Fibroblast of lung (primary cell): ENCODE data around the gene PLEKHH2. TPM values are rescaled to one million over a fixed set of nuclear protein-coding genes. Genes with fewer than 3 reads are reported as not detected.
A peak's percentile ranks its signal among the peaks of the same experiment; 100 is the strongest.
"Not testable (repeated sequence)": the region's sequence is repeated elsewhere in the genome, so short reads cannot be mapped to it uniquely, and the experiment has no call there.

Source experiments
- DNase-seq, 2 donors: peaks; one replicate each; pipeline versions ENCODE4 v3.0.0 to v3.0.0-alpha.2; 2010; ENCODE audit warnings: low read depth in 2 of 2
- H2AFZ ChIP-seq: 2 replicates; pipeline ENCODE4 v1.5.1; 2012; ENCODE audit warnings: low read length, control low read depth, inconsistent platforms
- H3K27ac ChIP-seq: 2 replicates; pipeline ENCODE4 v1.5.1; 2011; ENCODE audit warnings: low read length, control low read depth; ENCODE audit not compliant: insufficient read depth
- H3K27me3 ChIP-seq: 2 replicates; pipeline ENCODE4 v1.5.1; 2011; ENCODE audit warnings: mild to moderate bottlenecking, low read length; ENCODE audit not compliant: control insufficient read depth, insufficient read depth
- H3K36me3 ChIP-seq: 2 replicates; pipeline ENCODE4 v1.5.1; 2011; ENCODE audit warnings: low read length; ENCODE audit not compliant: control insufficient read depth, insufficient read depth
- H3K4me1 ChIP-seq: 2 replicates; pipeline ENCODE4 v1.5.1; 2011; ENCODE audit warnings: low read length; ENCODE audit not compliant: control insufficient read depth, insufficient read depth; ENCODE audit errors: extremely low read depth
- H3K4me2 ChIP-seq: 2 replicates; pipeline ENCODE4 v1.5.1; 2011; ENCODE audit warnings: low read length, control low read depth; ENCODE audit not compliant: insufficient read depth; ENCODE audit errors: extremely low read depth
- H3K4me3 ChIP-seq, 4 experiments: fragments of 200-600 bp in 1 of 4; sonication (generic) in 1 of 4; replicated peaks in 1 of 4; 2 replicates each; pipeline ENCODE4 v1.5.1; 2011 to 2016; ENCODE audit warnings: low read length in 4 of 4, low read depth in 3 of 4, mild to moderate bottlenecking in 3 of 4, control low read depth in 2 of 4, inconsistent platforms in 1 of 4, mixed read lengths in 1 of 4; ENCODE audit not compliant: insufficient read depth in 1 of 4; ENCODE audit errors: control extremely low read depth in 1 of 4
- H3K79me2 ChIP-seq: 2 replicates; pipeline ENCODE4 v1.5.1; 2012; ENCODE audit warnings: mild to moderate bottlenecking, low read length, inconsistent platforms; ENCODE audit not compliant: control insufficient read depth, insufficient read depth
- H3K9ac ChIP-seq: 2 replicates; pipeline ENCODE4 v1.5.1; 2011; ENCODE audit warnings: mild to moderate bottlenecking, low read length, control low read depth; ENCODE audit not compliant: insufficient read depth
- H3K9me3 ChIP-seq: 2 replicates; pipeline ENCODE4 v1.5.1; 2012; ENCODE audit warnings: low read depth, low read length; ENCODE audit not compliant: control insufficient read depth, insufficient read depth
- H4K20me1 ChIP-seq: 2 replicates; pipeline ENCODE4 v1.5.1; 2011; ENCODE audit warnings: low read length; ENCODE audit not compliant: control insufficient read depth, insufficient read depth; ENCODE audit errors: extremely low read depth
- CTCF ChIP-seq, 2 donors: IDR thresholded peaks in 1 of 2; conservative IDR thresholded peaks in 1 of 2; 1 replicate in 1 of 2; 2 replicates in 1 of 2; pipeline ENCODE4 v1.5.1; 2011 to 2012; ENCODE audit warnings: low read length in 2 of 2, control low read depth in 1 of 2, inconsistent platforms in 1 of 2, low read depth in 1 of 2, mild to moderate bottlenecking in 1 of 2
- EZH2 ChIP-seq: IDR thresholded peaks from 2 replicates; pipeline ENCODE4 v1.5.1; 2012; ENCODE audit warnings: low read length, control low read depth, mild to moderate bottlenecking; ENCODE audit errors: missing control alignments
- polyA plus RNA-seq, 2 donors: library from polyadenylated mRNA; depleted of rRNA in 1 of 2; stranded (reverse) in 1 of 2; unstranded in 1 of 2; fragments of >200 nt; gene quantifications; 2 replicates each; pipeline ENCODE4 v1.2.1, GENCODE V29; 2011 to 2012; ENCODE audit warnings: missing spikeins in 1 of 2
- total RNA-seq: library from RNA; depleted of rRNA; stranded (reverse); fragments of >200 nt; gene quantifications from 2 replicates; pipeline ENCODE4 v1.2.1, GENCODE V29; 2014

The PLEKHH2 gene
- total and polyA plus RNA-seq, 2 donors (not counting 1 experiment from before 2014, with no cell fraction given), result 6.9 to 14.0 TPM

- Histone ChIP-seq H3K4me1 (no peaks in the 10 kb centered on the region), H4K20me1 (no peaks in the 10 kb centered on the region), H3K9me3 (no peaks in the 10 kb centered on the region), H3K27ac (no peak overlapping the region), H2AFZ (peak overlapping the region; percentile 70), H3K4me2 (peak overlapping the region; percentile 67), H3K27me3 (no peaks in the 10 kb centered on the region), H3K9ac (peak overlapping the region; percentile 37), H3K4me3 (peak overlapping the region; percentile 37 to 69 (median 53)), H3K36me3 (no peaks in the 10 kb centered on the region), H3K79me2 (no peaks in the 10 kb centered on the region)
- TF ChIP-seq CTCF (conservative IDR thresholded peaks at IDR 0.05 in 1 of 2, IDR thresholded peaks at IDR 0.05 in 1 of 2; ENCODE audit: low read depth in 1 of 2, low read length in 2 of 2) (no peak), EZH2 (no peak)
- DNase-seq, result peak in 1 of 2 donors; percentile 1
These were observed 38.7 kb downstream of the PLEKHH2 start for GRCh38 chr2:43675646-43676321.

DNA sequence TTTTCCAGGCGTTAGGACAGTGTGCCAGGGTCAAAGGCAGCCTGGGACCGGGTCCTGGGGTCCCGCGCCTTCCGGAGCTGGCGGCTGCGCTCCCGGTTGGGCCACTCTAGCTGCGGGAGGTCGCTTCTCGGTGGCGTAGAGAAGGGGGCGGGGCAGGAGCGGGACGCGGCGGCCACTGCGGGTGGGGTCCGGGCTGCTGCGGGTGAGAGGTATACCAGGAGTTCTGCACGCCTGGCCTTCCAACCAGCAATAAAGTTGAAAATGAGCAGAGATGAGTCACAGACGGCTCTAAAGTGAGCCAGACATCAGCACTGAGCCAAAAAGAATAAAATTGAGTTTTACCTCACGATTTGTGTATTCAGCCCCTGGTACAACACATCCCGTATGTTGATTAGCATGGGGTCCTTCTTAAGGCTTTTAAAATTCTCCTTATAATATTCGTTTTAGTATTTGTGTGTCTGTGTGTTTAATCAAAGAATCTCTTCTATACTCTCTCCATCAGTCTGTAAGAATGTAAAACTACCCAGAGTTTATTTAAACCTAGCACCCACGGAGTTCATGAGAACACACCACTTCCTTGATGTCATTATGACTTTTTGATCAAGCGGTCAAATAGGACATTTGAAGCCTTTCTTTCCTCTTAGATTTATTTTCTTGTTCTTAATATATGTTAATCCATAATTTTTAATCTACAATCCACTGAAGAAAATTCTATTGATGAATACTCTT lies 39.4 kb downstream of the PLEKHH2 start, which contains the start of gene C1GALT1C1L:
Gene C1GALT1C1L (minus strand): TSS at position 108 of the 729 bp plus-strand sequence. CDS start 107 bp downstream, at position 1.
- no peaks in the 10 kb centered on the region for H3K79me2 ChIP-seq
- H2AFZ ChIP-seq, result peak within 1 kb of the TSS; percentile 70
- H3K9ac ChIP-seq, result peak within 1 kb of the TSS; percentile 37
- peak within 1 kb of the TSS; percentile 37 to 69 (median 53) for H3K4me3 ChIP-seq
- DNase-seq, result peak; percentile 60 to 75
- H3K9me3 ChIP-seq, result no peaks in the 10 kb centered on the region
- H3K36me3 ChIP-seq, result no peaks in the 10 kb centered on the region
- H4K20me1 ChIP-seq, result no peaks in the 10 kb centered on the region
- no peaks in the 10 kb centered on the region for H3K27me3 ChIP-seq
- H3K4me2 ChIP-seq, result peak within 1 kb of the TSS; percentile 67
- no peak within 1 kb of the TSS for H3K27ac ChIP-seq
- TF ChIP-seq CTCF (conservative IDR thresholded peaks at IDR 0.05 in 1 of 2, IDR thresholded peaks at IDR 0.05 in 1 of 2; ENCODE audit: low read depth in 1 of 2, low read length in 2 of 2) (no peak), EZH2 (no peak)
- no peaks in the 10 kb centered on the region for H3K4me1 ChIP-seq

DNA sequence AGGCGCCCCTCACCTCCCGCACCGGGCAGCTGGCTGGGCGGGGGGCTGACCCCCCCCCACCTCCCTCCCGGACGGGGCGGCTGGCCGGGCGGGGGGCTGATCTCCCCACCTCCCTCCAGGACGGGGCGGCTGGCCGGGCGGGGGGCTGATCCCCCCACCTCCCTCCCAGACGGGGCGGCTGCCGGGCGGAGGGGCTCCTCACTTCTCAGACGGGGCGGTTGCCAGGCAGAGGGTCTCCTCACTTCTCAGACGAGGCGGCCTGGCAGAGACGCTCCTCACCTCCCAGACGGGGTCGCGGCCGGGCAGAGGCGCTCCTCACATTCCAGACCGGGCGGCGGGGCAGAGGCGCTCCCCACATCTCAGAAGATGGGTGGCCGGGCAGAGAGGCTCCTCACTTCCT lies 40.7 kb downstream of the PLEKHH2 start:
- not testable (repeated sequence) for H3K4me3 ChIP-seq, H3K9me3 ChIP-seq, H3K4me1 ChIP-seq, H3K27me3 ChIP-seq, H3K4me2 ChIP-seq, H3K36me3 ChIP-seq, H3K9ac ChIP-seq, DNase-seq, H2AFZ ChIP-seq, H3K27ac ChIP-seq, H4K20me1 ChIP-seq, H3K79me2 ChIP-seq
